ENCODE measurements around the gene CEBPA.

The CEBPA gene

GRCh38 chr19:33251526-33252090, 50.7 kb downstream of the CEBPA start:
- H3K4me3 ChIP-seq (replicated peaks; ENCODE audit: insufficient read depth, low read length), result no peak overlapping the region
- H3K27ac ChIP-seq (replicated peaks), result no peak overlapping the region
- TF ChIP-seq GABPA (IDR thresholded peaks at IDR 0.05; ENCODE audit: low read depth) (no peak), POLR2AphosphoS5 (IDR thresholded peaks at IDR 0.05; ENCODE audit: low read depth) (no peak), SPI1 (IDR thresholded peaks at IDR 0.05; ENCODE audit: borderline replicate concordance, low read depth) (no peak), CTCF (IDR thresholded peaks at IDR 0.05; ENCODE audit: insufficient read depth, low read length) (no peak), REST (IDR thresholded peaks at IDR 0.05; ENCODE audit: insufficient replicate concordance, low read depth) (no peak)
- H3K27me3 ChIP-seq (ENCODE audit: insufficient read depth, poor library complexity, severe bottlenecking), result no peaks in the 10 kb centered on the region
- no peak for DNase-seq (ENCODE audit: low read depth in 1 of 2, low spot score in 1 of 2)

- TF ChIP-seq POLR2AphosphoS5 (IDR thresholded peaks at IDR 0.05; ENCODE audit: low read depth) (no peak), GABPA (IDR thresholded peaks at IDR 0.05; ENCODE audit: low read depth) (no peak), REST (IDR thresholded peaks at IDR 0.05; ENCODE audit: insufficient replicate concordance, low read depth) (no peak), CTCF (IDR thresholded peaks at IDR 0.05; ENCODE audit: insufficient read depth, low read length) (no peak), SPI1 (IDR thresholded peaks at IDR 0.05; ENCODE audit: borderline replicate concordance, low read depth) (no peak)
Measured at GRCh38 chr19:33251076-33251475, 51.3 kb downstream of the CEBPA start.

DNA sequence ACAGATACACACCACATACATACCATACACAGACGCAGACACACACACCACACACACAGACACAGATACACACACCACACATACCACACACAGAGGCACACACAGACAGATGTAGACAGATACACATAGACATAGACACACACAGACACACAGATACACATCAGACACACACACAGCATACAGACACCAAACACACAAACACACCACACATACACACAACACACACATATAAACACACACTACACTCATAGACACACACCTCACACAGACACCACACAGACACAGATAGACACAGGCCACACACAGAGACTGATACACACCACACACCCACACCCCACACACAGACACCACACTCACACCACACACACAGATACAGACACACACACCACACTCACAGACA, 51.8 kb downstream of the CEBPA start:
- Histone ChIP-seq H3K27ac (replicated peaks) (no peak overlapping the region), H3K27me3 (ENCODE audit: insufficient read depth, poor library complexity, severe bottlenecking) (no peaks in the 10 kb centered on the region), H3K4me3 (replicated peaks; ENCODE audit: insufficient read depth, low read length) (no peak overlapping the region)
- DNase-seq (ENCODE audit: low read depth in 1 of 2, low spot score in 1 of 2), result no peak
- no peak for TF ChIP-seq SPI1 (IDR thresholded peaks at IDR 0.05; ENCODE audit: borderline replicate concordance, low read depth)
- no peak for TF ChIP-seq GABPA (IDR thresholded peaks at IDR 0.05; ENCODE audit: low read depth)
- no peak for TF ChIP-seq CTCF (IDR thresholded peaks at IDR 0.05; ENCODE audit: insufficient read depth, low read length)
- TF ChIP-seq REST (IDR thresholded peaks at IDR 0.05; ENCODE audit: insufficient replicate concordance, low read depth), result no peak

More at GRCh38 chr19:33251076-33251475, 51.3 kb downstream of the CEBPA start:
- Histone ChIP-seq H3K4me3 (replicated peaks; ENCODE audit: insufficient read depth, low read length) (no peak overlapping the region), H3K27ac (replicated peaks) (no peak overlapping the region), H3K27me3 (ENCODE audit: insufficient read depth, poor library complexity, severe bottlenecking) (no peaks in the 10 kb centered on the region)
- DNase-seq (ENCODE audit: low read depth in 1 of 2, low spot score in 1 of 2), result no peak

Measured in HL-60 (cell line).